Cardiac muscle cell (in vitro differentiated cells and primary cell): ENCODE results near the gene MYO1E. TPM values are rescaled to one million over a fixed set of nuclear protein-coding genes. Genes with fewer than 3 reads are reported as not detected.

ENCODE experiments used
- DNase-seq, 2 donors: peaks; one replicate each; pipeline versions ENCODE4 v3.0.0 to v3.0.0-alpha.2; 2010 to 2017; ENCODE audit warnings: low read depth in 1 of 2, low spot score in 1 of 2
- H3K27ac ChIP-seq: fragments of 200-600 bp; sonication (generic); 2 replicates; pipeline ENCODE4 v1.5.1; 2016
- H3K27me3 ChIP-seq: fragments of 200-600 bp; sonication (generic); 2 replicates; pipeline ENCODE4 v1.6.0; 2016; ENCODE audit warnings: control low read depth
- H3K36me3 ChIP-seq: fragments of 200-600 bp; sonication (generic); 2 replicates; pipeline ENCODE4 v1.5.1; 2016; ENCODE audit warnings: control low read depth
- H3K4me1 ChIP-seq: fragments of 200-600 bp; sonication (generic); 2 replicates; pipeline ENCODE4 v1.8.1; 2017; ENCODE audit warnings: low read depth, mild to moderate bottlenecking, mixed run types
- H3K4me3 ChIP-seq: fragments of 200-600 bp; sonication (generic); 2 replicates; pipeline ENCODE4 v1.5.1; 2016; ENCODE audit warnings: mild to moderate bottlenecking
- H3K9me3 ChIP-seq: fragments of 200-600 bp; sonication (generic); 2 replicates; pipeline ENCODE4 v1.5.1; 2017; ENCODE audit warnings: low read depth, mild to moderate bottlenecking, control low read depth
- CTCF ChIP-seq: IDR thresholded peaks from 2 replicates; pipeline ENCODE4 v1.5.1; 2012; ENCODE audit warnings: low read depth, mild to moderate bottlenecking, low read length
- polyA plus RNA-seq: library from polyadenylated mRNA; unstranded; fragments of >200 nt; fragmentation: Nextera tagmentation; extraction: Ambion mirVana; gene quantifications from 2 replicates; pipeline ENCODE4 v1.2.1, GENCODE V29; 2016
- total RNA-seq: library from RNA; depleted of rRNA; stranded (reverse); fragments of >200 nt; gene quantifications from 2 replicates; pipeline ENCODE4 v1.2.3, GENCODE V29; 2016

Gene MYO1E
- total and polyA plus RNA-seq, 2 experiments from 2014 or later = 22.0 to 27.7 TPM

- Histone ChIP-seq H3K27me3 (no peaks in the 10 kb centered on the region), H3K9me3 (no peaks in the 10 kb centered on the region), H3K27ac (no peak overlapping the region), H3K4me1 (no peaks in the 10 kb centered on the region), H3K4me3 (no peak overlapping the region), H3K36me3 (no peaks in the 10 kb centered on the region)
- no peak for TF ChIP-seq CTCF
- DNase-seq = no peak
Measured at GRCh38 chr15:59268168-59268851, 104.4 kb downstream of the MYO1E start.

- no peak for DNase-seq
- no peaks in the 10 kb centered on the region for H3K36me3 ChIP-seq
- no peaks in the 10 kb centered on the region for H3K27me3 ChIP-seq
- H3K27ac ChIP-seq = no peak overlapping the region
- no peak overlapping the region for H3K4me3 ChIP-seq
- no peak for TF ChIP-seq CTCF
- H3K9me3 ChIP-seq = no peaks in the 10 kb centered on the region
- H3K4me1 ChIP-seq = no peaks in the 10 kb centered on the region
Measured at GRCh38 chr15:59266028-59266427, 106.6 kb downstream of the MYO1E start.

- Histone ChIP-seq H3K4me3 (no peak overlapping the region), H3K9me3 (no peaks in the 10 kb centered on the region), H3K36me3 (no peaks in the 10 kb centered on the region), H3K27me3 (no peaks in the 10 kb centered on the region), H3K27ac (no peak overlapping the region), H3K4me1 (no peaks in the 10 kb centered on the region)
- TF ChIP-seq CTCF = no peak
- DNase-seq = no peak
Measured at GRCh38 chr15:59262316-59262715, 110.4 kb downstream of the MYO1E start.

- no peaks in the 10 kb centered on the region for H3K4me1 ChIP-seq
- no peak for DNase-seq
- TF ChIP-seq CTCF = no peak
Measured at GRCh38 chr15:59260090-59260489, 112.6 kb downstream of the MYO1E start.

GRCh38 chr15:59259137-59259943 lies 113.3 kb downstream of the MYO1E start:
- Histone ChIP-seq H3K36me3 (no peaks in the 10 kb centered on the region), H3K9me3 (no peaks in the 10 kb centered on the region), H3K4me1 (no peaks in the 10 kb centered on the region), H3K27ac (no peak overlapping the region), H3K4me3 (no peak overlapping the region), H3K27me3 (no peaks in the 10 kb centered on the region)
- no peak for TF ChIP-seq CTCF
- no peak for DNase-seq

More at GRCh38 chr15:59260090-59260489, 112.6 kb downstream of the MYO1E start:
- Histone ChIP-seq H3K36me3 (no peaks in the 10 kb centered on the region), H3K27me3 (no peaks in the 10 kb centered on the region), H3K4me3 (no peak overlapping the region), H3K27ac (no peak overlapping the region), H3K9me3 (no peaks in the 10 kb centered on the region)
